NCI-H1930 (cell line): Measurements from ENCODE around the gene ZFAND6.
"Not testable (repeated sequence)": the region's sequence is repeated elsewhere in the genome, so short reads cannot be mapped to it uniquely, and the experiment has no call there.

Experiments used
- DNase-seq, 2 experiments: peaks; one replicate each; lab custom pipeline; 2025; lab: John Stamatoyannopoulos, UW

ZFAND6 gene

GRCh38 chr15:80099241-80099640 is 39.8 kb downstream of the ZFAND6 start:
- no peak for DNase-seq

- DNase-seq, result not testable (repeated sequence)
Observed at GRCh38 chr15:80099662-80100061, 40.2 kb downstream of the ZFAND6 start.

GRCh38 chr15:80100247-80100646 is 40.8 kb downstream of the ZFAND6 start:
- DNase-seq, result no peak

DNA sequence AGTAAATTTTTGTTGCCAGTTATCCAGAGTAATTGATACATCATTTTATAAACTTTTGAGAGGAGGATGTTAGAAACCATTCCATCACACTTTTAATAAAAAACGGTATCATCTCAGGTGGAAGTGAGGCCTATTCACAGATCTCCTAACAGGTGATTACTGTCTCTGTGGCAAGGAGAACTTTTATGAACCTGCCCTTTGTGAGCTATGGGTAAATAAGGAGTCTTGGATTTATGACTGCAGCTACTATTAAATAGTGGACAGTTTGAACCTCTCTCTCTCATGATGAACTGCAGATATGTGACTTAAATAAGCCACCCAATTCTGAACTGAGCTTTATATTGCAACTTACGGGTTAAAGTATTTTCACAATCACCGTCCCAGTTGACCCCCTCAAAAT is 45.7 kb downstream of the ZFAND6 start:
- no peak for DNase-seq

DNA sequence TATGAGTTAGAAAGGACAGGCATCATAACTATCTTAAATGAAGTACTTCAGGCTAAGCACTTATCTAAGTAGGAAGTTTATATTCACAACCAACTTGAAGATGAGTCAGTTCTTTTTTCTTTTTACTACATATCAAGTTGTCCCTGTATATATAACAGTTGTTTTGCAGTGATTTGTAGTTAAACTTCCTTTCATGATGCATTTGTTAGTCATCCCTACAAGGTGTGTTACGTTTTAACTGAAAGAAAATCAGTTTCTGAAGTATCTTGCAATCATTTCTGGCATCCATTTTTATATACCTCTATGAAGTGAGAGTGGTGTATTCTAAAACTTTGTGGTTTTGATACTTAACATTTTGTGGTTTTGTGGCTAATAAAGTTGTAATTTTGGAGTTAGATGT is 46.1 kb downstream of the ZFAND6 start:
- DNase-seq, result no peak

GRCh38 chr15:80106051-80106450 is 46.6 kb downstream of the ZFAND6 start:
- DNase-seq, result no peak

DNA sequence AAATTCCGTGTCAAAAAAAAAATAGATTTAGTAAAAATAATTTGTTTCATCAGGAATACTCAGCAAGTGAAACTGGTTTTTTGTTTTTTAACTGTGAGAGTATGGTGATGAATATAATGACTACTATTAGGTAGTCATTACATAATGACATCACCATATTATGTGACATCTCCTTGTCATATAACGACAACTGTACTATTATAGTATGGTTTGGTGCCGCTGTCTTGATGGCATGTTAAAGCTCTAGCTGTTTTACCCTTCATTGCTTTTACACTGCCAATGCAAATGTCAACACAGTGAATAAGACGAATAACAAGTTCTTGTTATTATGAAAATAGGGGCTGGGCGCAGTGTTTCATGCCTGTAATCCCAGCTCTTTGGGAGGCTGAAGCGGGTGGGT is 47.7 kb downstream of the ZFAND6 start:
- DNase-seq, result no peak

- DNase-seq, result no peak
Observed at GRCh38 chr15:80107774-80108173, 48.3 kb downstream of the ZFAND6 start.

DNA sequence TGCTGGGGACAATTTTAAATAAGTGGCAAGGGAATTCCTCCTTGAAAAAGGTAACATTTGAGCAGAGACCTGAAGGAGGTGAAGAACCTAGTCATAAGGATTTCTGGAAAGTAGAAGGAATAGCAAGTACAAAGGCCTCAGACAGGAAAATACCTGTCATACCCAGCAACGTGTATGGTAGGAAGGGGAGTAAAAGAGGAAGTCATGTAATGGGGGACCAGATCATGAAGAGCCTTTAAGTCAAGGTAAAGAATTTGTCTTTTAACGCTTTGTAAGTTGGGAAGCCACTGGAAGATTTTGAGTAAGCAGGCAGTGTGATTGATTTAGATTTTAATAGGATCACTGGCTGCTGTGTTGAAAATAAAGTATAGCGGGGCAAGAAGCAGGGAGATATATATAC is 49.9 kb downstream of the ZFAND6 start:
- no peak for DNase-seq

DNA sequence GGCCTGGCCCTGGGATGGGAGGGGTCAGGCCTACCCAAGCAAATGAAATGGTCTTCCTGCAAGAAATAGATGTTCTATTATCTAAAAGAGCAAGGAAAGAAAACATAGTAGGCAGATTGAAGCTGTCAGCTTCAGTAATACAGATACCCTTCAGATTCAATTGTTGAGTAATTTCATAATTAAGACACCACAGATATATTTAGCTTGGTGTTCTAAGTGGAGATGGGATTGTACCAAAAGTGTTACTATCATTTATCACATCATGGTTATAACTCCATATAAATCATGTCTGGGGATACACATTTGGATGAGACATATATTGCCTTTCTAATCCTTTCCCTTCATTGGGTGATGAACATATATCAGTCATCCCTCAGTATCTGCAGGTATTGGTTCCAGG is 51.4 kb downstream of the ZFAND6 start:
- no peak for DNase-seq

- DNase-seq, result no peak
Observed at GRCh38 chr15:80114114-80114513, 54.6 kb downstream of the ZFAND6 start.

DNA sequence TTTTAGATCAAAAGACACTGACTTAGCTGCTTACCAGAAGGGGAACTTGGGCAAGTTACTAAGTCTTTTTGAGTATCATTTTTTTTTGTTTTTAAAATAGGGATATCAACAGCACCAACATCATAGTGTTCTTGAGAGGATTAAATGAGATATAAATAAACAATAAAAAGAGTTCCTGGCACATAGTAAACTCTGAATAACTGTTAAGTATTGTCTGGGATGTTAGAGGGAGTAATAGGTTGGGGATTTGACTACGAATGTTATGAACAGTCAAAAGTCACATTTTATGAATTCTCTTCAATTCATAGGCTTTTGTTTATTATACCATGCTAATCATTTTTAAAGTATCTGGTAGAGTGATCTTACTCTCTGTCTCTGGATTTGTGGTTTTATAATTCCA is 55.5 kb downstream of the ZFAND6 start:
- DNase-seq, result no peak

DNA sequence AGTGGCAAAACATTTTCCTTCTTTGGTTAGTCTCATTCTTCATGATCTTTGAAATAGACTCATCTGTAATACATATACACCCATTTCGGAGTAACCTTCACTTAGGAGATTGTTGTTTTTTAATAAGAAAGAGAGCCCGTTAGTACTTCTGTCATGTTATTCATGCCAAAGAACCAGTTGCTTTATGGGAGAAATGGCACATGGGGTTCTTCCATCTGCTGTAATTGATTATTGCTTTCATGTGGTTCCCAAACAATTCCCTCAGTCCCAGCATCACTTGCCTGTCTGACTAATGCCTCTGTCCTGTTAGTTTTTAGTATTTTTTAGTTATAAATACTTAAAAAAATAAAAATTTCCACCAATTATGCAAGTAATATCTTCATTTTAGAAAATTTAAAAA is 59.5 kb downstream of the ZFAND6 start:
- no peak for DNase-seq

DNA sequence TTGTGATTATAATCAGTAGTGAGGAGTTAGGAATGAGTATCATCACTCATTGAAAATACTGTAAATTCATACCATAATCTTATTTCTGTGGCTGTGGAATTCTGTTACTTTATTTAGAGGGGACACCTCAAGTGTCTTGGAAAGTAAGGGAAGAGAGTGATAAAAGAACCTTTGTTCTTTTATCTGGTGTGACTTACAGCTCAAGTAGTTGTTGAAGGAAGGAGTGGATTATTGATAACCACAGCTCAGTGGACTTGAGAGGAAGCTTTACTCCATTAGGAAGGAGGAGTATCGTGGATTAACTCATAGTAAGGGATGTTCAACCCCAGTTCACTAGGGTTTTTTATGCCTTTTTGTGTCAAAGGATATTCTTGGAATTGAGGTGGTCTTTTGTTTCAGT is 61.2 kb downstream of the ZFAND6 start:
- DNase-seq, result no peak

- DNase-seq, result no peak
Observed at GRCh38 chr15:80121546-80121945, 62.1 kb downstream of the ZFAND6 start.

- DNase-seq, result no peak
Observed at GRCh38 chr15:80123034-80123433, 63.6 kb downstream of the ZFAND6 start.

DNA sequence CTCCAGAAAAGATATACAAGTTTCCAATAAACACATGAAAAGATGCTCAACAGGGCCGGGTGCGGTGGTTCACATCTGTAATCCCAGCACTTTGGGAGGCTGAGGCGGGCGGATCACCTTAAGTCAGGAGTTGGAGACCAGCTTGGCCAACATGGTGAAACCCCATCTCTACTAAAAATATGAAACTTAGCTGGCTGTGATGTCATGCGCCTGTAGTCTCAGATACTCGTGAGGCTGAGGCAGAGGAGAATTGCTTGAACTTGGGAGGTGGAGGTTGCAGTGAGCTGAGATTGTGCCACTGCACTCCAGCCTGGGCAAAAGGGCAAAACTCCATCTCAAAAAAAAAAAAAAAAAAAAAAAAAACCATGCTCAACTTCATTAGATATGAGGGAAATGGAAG is 67.8 kb downstream of the ZFAND6 start:
- not testable (repeated sequence) for DNase-seq

DNA sequence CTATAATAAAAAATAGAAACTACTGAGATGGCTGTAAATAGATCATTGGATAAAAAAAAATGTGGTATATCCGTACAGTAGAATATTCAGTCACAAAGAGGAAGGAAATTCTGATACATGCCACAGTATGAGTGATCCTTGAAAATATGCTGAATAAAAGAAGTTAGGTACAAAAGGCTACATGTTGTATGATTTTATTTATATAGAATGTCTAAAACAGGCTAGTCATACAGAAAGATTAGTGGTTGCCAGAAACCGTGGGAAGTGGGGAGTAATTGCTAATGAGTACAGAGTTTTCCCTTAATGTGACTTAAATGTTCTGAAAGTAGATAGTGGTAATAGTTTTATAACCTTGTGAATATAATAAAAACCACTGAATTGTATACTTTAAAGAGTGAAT is 68.4 kb downstream of the ZFAND6 start:
- DNase-seq, result no peak

- DNase-seq, result no peak
Observed at GRCh38 chr15:80132382-80132781, 72.9 kb downstream of the ZFAND6 start.

DNA sequence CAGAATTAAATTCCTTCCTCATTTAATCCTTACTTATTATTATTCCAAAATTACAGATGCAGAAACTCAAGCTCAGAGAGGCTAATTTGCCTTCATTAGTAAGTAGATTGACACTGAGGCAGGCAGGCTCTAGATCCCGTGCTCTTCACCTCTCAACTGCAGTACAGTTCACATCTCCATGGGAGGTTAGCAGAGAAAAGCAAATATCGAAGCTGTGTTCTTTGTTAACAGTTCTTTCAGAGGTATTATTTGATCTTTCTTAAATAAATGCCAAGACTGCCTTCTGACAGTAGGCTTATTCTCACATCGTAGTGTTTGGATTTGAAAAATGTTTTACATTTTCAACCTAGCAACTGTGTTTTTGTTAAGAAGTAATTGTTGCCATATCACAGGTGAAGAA is 77.4 kb downstream of the ZFAND6 start:
- DNase-seq, result no peak

- DNase-seq, result no peak
Observed at GRCh38 chr15:80138961-80139360, 79.5 kb downstream of the ZFAND6 start.

- DNase-seq, result no peak
Observed at GRCh38 chr15:80140909-80141308, 81.4 kb downstream of the ZFAND6 start.

DNA sequence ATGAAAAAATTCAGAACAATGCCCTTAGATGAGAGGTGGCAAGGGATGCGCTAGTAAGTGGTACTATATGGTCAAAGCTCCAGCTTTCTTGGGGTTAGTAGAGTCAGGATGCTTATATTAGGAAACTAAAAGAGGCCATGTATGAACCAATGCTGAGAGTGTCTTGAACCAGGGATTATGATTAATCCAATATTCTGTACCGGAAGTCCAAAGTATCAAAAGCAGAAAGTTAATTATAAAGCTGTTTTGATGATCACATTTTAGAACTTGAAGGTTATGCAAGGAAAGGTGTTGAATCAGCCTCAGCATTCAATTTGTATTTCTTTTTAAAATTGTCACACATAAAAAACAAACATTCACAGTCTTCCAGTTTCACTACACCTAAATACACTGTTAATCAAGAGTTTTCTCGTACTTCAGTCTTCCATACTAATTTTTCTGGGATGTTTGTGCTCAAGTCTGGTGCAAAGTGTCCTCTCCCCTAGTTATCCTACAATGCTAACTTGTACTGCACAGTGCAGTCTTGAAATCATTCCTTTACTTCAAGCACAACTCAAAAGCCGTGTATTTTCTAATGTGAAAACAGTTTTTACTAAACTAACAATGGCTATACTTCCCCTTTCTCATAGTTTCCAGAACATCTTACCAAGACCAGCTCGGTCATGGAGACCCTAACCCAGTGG is 82.6 kb downstream of the ZFAND6 start:
- no peak for DNase-seq

DNA sequence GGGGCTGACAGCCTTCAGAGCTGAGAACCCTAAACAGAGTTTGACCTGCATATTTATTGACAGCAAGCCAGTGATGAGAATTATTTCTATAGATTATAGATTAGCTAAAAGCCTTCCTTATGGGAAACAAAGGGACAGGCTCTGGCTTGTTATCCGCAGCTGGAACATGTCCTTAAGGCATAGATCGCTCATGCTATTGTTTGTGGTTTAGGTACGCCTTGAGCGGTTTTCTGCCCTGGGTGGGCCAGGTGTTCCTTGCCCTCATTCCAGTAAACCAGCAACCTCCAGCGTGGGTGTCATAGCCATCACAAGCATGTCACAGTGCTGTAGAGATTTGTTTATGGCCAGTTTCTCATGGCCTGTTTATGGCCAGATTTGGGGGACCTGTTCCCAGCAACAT is 83.2 kb downstream of the ZFAND6 start:
- no peak for DNase-seq

GRCh38 chr15:80151148-80151547 is 91.7 kb downstream of the ZFAND6 start:
- DNase-seq, result no peak
